HG02970 (cell line): ENCODE results near the gene RPTN.

ENCODE experiments used
- ATAC-seq: cut with Tn5 transposase; IDR thresholded peaks from one replicate; pipeline ENCODE4 v1.9.1; 2021; ENCODE audit warnings: mild to moderate bottlenecking, moderate library complexity, moderate number of reproducible peaks; ENCODE audit not compliant: unreplicated experiment, low FRiP score

Gene RPTN

GRCh38 chr1:152159144-152159543 is at the start of gene RPTN:
Gene RPTN, minus strand, starts transcription at chr1:152159228. Its CDS starts 1,339 bp downstream, at chr1:152157889.
- ATAC-seq = no peak

DNA sequence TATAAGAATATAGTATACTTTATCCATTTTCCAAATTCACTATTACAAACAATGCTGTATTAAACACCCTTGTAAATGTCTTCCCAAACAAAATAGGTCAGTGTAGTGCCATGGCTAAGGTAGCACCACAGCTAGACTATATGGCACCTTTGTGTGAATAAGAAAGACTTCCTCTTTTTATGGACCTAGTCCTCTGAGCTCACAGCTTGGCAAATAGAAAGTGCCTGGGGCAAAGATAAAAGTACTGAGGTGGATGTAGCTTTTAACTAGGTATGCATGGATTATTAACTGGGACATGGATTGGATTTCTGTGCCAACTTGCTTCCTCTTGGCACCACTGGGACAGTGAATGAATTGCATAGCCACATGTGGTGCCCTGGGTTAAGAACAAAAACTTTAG is 40.0 kb upstream of the RPTN start:
- ATAC-seq = no peak

DNA sequence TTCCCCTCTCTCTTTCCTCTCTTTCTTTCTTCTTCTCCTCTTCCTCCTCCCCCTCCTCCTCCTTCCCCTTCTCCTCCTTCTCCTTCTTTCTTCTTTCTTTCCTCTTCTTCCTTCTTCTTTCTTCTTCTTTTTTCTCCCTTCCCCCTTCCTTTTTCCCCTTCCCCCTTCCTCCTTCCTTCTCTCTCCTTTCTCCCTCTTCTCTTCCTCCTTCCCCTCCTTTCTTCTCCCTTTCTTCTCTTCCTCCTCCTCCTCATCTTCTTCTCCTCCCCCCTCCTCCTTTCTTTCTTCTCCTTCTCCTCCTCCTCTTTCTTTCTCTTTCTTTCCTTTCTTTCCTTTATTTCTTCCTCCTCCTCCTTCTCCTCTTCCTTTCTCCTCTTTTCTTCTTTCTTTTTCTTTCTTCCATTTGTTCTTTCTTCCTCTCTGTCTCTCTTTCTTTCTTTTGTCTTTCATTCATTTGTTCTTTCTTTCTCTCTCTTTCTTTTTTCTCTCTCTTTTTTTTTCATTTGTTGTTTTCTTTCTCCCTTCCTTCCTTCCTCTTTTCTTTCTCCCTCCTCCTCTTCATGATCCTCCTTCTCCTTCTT is 38.4 kb upstream of the RPTN start:
- ATAC-seq = no peak

- no peak for ATAC-seq
Measured at GRCh38 chr1:152191711-152192110, 32.7 kb upstream of the RPTN start.

- no peak for ATAC-seq
Measured at GRCh38 chr1:152191260-152191659, 32.2 kb upstream of the RPTN start.

GRCh38 chr1:152190589-152190988 is 31.6 kb upstream of the RPTN start:
- ATAC-seq = no peak

DNA sequence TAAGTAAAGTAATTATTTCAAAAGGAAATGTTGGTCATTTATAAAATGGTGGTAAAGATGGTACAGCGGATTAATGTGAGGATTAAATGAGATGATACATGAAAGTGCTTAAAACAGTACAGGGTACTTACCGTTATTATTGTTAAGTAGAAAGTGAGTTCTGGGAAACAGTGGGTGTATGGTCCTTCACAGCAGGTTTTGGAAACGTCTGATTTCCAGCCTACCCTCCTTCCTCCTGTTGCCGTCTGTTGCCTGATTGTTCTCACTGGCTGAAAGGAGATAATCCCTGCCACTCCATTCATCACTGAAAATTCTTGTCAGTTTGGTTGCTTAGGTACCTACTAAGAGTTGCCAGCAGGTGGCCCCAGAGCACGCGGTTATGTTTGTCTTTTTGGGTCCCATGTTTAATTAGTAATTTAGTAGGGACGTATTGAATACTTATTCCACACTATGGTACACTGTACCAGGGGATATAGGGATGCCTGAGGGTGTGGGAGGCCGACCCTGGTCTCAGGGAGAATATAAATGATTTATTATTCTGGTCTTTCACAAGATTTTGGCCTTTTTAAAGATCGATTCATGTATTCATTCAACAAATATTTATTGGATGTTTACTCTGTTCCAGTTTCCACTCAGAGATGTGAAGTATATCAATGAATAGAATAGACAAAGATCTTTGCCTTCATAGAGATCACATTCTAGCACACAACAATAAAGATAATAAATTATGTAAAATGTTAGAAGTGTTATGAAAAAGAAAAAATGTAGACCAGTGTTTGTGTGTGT is 30.8 kb upstream of the RPTN start:
- no peak for ATAC-seq

GRCh38 chr1:152188673-152189591 is 29.9 kb upstream of the RPTN start:
- ATAC-seq = no peak

DNA sequence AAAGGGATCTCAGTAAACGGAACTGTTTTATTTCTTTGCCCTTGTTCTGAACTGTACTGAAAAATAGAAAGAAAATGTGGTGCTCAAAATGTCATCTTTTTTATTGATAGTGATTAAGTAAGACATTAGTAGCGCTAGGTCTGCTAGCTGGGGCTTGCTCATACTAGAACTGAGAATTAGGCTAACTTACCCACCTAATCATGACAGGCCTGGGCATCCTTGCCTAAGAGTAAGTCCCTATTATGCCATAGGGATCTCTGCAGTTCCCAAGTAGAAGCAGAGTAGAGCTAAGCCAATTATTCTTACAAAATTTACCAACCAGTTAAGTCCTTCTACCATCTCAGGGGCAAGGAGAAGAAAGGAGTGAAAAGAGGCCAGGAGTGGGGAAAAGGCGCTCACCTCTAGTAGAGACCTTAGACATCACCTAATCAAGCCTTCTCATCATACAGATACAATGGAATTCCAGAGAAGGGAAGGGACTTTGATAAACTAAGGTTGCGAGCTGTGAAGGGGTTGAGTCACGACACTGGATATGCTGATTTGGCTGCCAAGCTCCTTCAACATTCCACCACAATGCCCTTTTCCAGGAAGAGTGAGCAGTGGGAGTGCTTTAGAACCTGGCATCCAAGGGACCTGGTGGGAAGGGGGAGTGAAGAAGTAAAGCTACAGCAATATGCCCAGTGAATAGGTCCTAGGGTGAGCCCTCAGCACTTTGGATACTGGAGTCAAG is 27.7 kb upstream of the RPTN start:
- no peak for ATAC-seq

- ATAC-seq = no peak
Measured at GRCh38 chr1:152185544-152186391, 26.7 kb upstream of the RPTN start.

- ATAC-seq = no peak
Measured at GRCh38 chr1:152182944-152183361, 23.9 kb upstream of the RPTN start.

DNA sequence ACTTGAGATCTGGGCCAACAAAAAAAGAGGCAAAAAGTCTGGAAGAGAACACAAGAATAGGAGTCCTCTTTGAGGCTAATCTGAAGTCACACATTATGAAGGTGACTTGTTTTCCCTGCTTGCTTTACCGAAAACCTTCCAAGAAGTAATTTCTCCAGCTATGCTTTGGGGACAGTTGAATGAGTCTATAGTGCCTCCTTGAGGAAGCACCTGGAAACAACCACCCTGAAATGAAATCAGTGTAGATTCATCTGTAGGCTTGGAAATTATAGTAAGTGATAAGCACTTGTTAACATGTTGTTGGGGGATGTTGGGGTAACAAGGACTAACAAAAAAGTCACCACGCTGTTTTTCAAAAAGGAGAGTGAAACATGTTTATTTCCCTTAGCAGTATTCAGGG is 23.4 kb upstream of the RPTN start:
- ATAC-seq = no peak

DNA sequence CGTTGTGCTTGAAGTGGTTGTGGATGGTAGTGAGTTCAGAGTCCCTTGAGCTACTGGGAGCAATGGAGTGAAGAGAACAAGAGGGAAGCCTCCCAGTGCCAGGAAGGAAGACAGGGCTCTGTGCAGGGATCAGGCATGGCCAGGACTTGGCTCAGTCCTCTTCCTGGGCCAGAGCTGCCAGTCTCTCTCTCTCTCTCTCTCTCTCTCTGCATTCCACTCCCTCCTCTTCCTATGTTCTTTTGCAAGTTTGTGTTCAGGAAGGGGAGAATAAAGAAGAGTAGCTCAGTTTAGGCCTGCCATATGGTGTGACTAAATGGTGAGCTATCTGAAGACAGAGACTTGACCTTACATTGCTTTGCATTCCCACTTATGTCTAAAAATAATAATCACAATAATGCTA is 20.5 kb upstream of the RPTN start:
- ATAC-seq = no peak

DNA sequence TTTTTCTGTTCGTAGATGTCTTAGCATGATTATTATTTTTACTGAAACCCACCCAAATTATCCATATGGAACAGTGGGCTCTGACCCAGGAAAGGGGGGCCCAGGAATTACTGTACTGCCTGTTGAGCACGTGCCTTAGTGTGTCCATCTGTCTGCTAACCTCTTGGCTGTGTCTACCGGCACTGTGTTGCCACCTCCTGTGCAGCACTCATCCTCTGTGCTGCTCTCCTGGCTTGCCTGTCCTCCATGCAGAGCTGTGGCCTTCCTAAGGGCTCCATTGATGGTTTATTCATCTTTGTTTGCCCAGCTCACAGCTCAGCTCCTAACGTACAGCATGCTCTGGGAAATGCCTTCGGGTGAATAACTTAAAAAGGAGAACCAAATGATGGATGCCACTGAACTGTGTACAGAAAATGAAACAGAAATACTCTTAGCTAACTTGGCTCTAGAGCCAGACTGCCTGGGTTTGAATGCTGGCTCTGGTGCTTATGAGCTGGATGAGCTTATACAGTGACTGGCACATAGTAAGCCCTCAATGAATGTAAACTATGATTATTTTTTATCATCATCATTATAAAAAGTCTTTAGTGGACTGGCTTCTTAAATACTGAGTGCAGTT is 11.4 kb upstream of the RPTN start:
- ATAC-seq = no peak

DNA sequence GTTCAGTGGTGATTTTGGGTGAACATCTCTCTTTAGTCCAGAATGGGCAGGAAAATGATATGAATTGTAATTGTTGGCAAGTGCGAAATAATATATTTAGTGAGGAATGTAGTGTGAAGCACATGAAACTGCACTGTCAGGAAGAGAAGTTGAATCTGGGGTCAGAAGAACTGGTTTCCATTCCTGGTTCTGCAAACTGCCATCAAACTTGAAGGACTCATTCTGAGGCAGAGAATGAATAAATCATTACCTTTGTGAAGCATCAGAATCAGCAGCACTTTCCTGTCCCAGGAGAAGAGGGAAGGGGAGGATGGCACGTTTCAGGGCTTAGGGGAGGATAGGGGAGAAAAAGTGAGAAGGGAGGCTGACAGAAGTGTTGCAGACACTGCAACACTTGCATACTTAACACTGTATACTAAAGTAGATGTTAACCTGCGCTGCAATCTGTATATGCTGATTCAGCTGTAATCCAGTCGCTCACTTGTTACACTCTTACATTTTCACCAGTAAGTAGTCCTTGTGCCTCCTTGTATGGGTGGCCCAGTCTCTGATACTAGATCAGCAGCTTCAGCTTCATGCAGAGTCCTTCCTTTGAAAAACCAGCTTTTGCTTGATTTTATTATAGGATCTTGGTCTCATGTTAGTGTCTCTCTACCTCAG is 10.5 kb upstream of the RPTN start:
- no peak for ATAC-seq

DNA sequence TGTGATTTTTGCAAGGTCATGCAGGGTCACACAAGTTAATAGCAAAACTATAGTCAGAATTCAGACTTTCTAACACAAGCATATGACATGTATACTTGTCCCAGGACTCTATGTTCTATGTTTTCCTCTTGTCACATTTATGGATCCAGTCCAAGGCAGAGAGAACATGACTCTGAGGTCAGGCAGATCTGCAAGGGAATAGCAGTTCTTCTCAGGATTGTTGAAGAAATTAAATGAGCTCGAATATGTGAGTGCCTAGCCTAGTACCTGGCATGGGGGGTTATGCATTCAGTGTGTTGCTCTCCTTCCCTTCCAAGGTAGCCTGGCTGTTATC is 9.5 kb upstream of the RPTN start:
- no peak for ATAC-seq

GRCh38 chr1:152167835-152168534 is 9.0 kb upstream of the RPTN start:
- no peak for ATAC-seq

- no peak for ATAC-seq
Measured at GRCh38 chr1:152166966-152167365, 7.9 kb upstream of the RPTN start.
